GM21786 (cell line): ENCODE measurements around the gene ZC3HAV1.
A peak's percentile ranks its signal among the peaks of the same experiment; 100 is the strongest.
"Not testable (repeated sequence)": the region's sequence is repeated elsewhere in the genome, so short reads cannot be mapped to it uniquely, and the experiment has no call there.

ENCODE experiments used
- ATAC-seq: cut with Tn5 transposase; IDR thresholded peaks from one replicate; pipeline ENCODE4 v1.9.1; 2021; ENCODE audit not compliant: unreplicated experiment

Gene ZC3HAV1

GRCh38 chr7:139029353-139029752 is 80.2 kb downstream of the ZC3HAV1 start:
- no peak for ATAC-seq

GRCh38 chr7:139026551-139026950 is 83.0 kb downstream of the ZC3HAV1 start:
- ATAC-seq: no peak

GRCh38 chr7:139025861-139026260 is 83.7 kb downstream of the ZC3HAV1 start:
- not testable (repeated sequence) for ATAC-seq

GRCh38 chr7:139023076-139023475 is 86.4 kb downstream of the ZC3HAV1 start:
- ATAC-seq: no peak

- ATAC-seq: no peak
These were observed 87.2 kb downstream of the ZC3HAV1 start for GRCh38 chr7:139022286-139022685.

- ATAC-seq: no peak
These were observed 90.6 kb downstream of the ZC3HAV1 start for GRCh38 chr7:139018910-139019309.

- ATAC-seq: peak; percentile 82
These were observed 92.5 kb downstream of the ZC3HAV1 start for GRCh38 chr7:139016931-139017511.

GRCh38 chr7:139011373-139011772 is 98.1 kb downstream of the ZC3HAV1 start:
- ATAC-seq: no peak

GRCh38 chr7:139004321-139005090 is 105.0 kb downstream of the ZC3HAV1 start:
- no peak for ATAC-seq

GRCh38 chr7:138999414-138999813 is 110.1 kb downstream of the ZC3HAV1 start:
- no peak for ATAC-seq
